Thoracic aorta (tissue), 2 donors: ENCODE data around the gene CLGN. TPM values are rescaled to one million over a fixed set of nuclear protein-coding genes. Genes with fewer than 3 reads are reported as not detected.

Source experiments
- ATAC-seq: fragments of 150-250 bp; one replicate; pipeline ENCODE4 v1.8.0; 2017; ENCODE audit warnings: low read depth; ENCODE audit not compliant: insufficient number of reproducible peaks, low FRiP score
- DNase-seq: peaks from one replicate; pipeline ENCODE4 v3.0.0-alpha.2; 2020; ENCODE audit warnings: low spot score
- H3K27ac ChIP-seq, 2 donors: fragments of 200-600 bp; sonication (generic); 1 replicate in 1 of 2; 2 replicates in 1 of 2; pipeline ENCODE4 v1.5.1; 2016; ENCODE audit warnings: mild to moderate bottlenecking in 2 of 2, moderate library complexity in 2 of 2
- H3K27me3 ChIP-seq: fragments of 200-600 bp; sonication (generic); replicated peaks from 2 replicates; pipeline ENCODE4 v1.6.0; 2016; ENCODE audit warnings: mild to moderate bottlenecking; ENCODE audit not compliant: insufficient read depth
- H3K36me3 ChIP-seq: fragments of 200-600 bp; sonication (generic); one replicate; pipeline ENCODE4 v1.5.1; 2016
- H3K4me1 ChIP-seq, 2 donors: fragments of 200-600 bp; sonication (generic); 1 replicate in 1 of 2; 2 replicates in 1 of 2; pipeline versions ENCODE4 v1.5.1 to v1.6.0; 2016; ENCODE audit warnings: low read depth in 2 of 2, mild to moderate bottlenecking in 1 of 2; ENCODE audit not compliant: control insufficient read depth in 1 of 2
- H3K4me3 ChIP-seq: fragments of 200-600 bp; sonication (generic); 2 replicates; pipeline ENCODE4 v1.5.1; 2016; ENCODE audit warnings: mild to moderate bottlenecking
- H3K9me3 ChIP-seq: fragments of 200-600 bp; sonication (generic); 2 replicates; pipeline ENCODE4 v1.5.1; 2016
- CTCF ChIP-seq: fragments of 200-600 bp; sonication (generic); IDR thresholded peaks from one replicate; pipeline ENCODE4 v1.5.1; 2019; ENCODE audit warnings: antibody characterized with exemption
- total RNA-seq, 2 donors: library from RNA; depleted of rRNA; stranded (reverse); fragments of >200 nt; gene quantifications; one replicate each; pipeline versions ENCODE4 v1.1.0 to v1.2.3, GENCODE V29; 2016

The CLGN gene
- total RNA-seq, 2 donors from 2014 or later, result 0.21 TPM; not detected in 1

- H3K27ac ChIP-seq, result no peak overlapping the region
- no peaks in the 10 kb centered on the region for H3K9me3 ChIP-seq
- no peaks in the 10 kb centered on the region for H3K27me3 ChIP-seq
- no peak for DNase-seq
- ATAC-seq, result no peak
- no peaks in the 10 kb centered on the region for H3K36me3 ChIP-seq
- no peak overlapping the region for H3K4me3 ChIP-seq
- TF ChIP-seq CTCF, result no peak
- no peaks in the 10 kb centered on the region for H3K4me1 ChIP-seq
Measured at GRCh38 chr4:140342620-140343019, 84.8 kb downstream of the CLGN start.

Other genes starting within 250 kb of the CLGN start
- gene SCOC, start 54.0 kb downstream of the CLGN start, total RNA-seq, result 10 to 100 TPM; 32.0 to 34.4 TPM
- not detected for gene MGAT4D, start 70.6 kb upstream of the CLGN start, total RNA-seq
- gene ELMOD2, start 96.5 kb upstream of the CLGN start, total RNA-seq, result 10 to 100 TPM; 22.3 to 26.1 TPM
- not detected for gene UCP1, start 141.3 kb upstream of the CLGN start, total RNA-seq